ENCODE data around the gene MAP3K2.

DNA sequence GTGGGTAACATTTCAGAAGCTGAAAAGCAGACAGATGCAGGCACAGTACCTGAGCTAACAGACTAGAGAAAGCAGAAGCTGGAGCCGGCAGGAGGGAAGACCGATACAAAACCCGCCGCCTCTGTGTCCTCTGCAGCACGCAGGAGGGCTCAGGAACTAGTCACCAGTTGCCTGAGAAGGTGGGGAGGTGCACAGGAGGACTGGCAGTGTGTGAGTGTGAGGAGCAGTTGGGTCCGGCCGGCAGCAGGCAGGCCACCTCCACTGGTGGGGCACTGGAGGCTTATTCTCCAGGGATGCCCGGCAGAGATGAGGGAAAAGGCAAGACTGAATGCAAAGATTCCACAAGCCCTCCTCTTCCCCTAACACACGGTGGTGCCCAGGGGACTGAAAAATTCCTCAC lies 112.0 kb downstream of the MAP3K2 start:
- TF ChIP-seq, protein P1, sequence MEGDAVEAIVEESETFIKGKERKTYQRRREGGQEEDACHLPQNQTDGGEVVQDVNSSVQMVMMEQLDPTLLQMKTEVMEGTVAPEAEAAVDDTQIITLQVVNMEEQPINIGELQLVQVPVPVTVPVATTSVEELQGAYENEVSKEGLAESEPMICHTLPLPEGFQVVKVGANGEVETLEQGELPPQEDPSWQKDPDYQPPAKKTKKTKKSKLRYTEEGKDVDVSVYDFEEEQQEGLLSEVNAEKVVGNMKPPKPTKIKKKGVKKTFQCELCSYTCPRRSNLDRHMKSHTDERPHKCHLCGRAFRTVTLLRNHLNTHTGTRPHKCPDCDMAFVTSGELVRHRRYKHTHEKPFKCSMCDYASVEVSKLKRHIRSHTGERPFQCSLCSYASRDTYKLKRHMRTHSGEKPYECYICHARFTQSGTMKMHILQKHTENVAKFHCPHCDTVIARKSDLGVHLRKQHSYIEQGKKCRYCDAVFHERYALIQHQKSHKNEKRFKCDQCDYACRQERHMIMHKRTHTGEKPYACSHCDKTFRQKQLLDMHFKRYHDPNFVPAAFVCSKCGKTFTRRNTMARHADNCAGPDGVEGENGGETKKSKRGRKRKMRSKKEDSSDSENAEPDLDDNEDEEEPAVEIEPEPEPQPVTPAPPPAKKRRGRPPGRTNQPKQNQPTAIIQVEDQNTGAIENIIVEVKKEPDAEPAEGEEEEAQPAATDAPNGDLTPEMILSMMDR (conservative IDR thresholded peaks at IDR 0.05; ENCODE audit: low read depth, low read length) = no peak
- TF ChIP-seq EZH2 (IDR thresholded peaks at IDR 0.05; ENCODE audit: low read length, unreplicated experiment) (no peak), EZH2phosphoT487 (IDR thresholded peaks at IDR 0.05; ENCODE audit: borderline replicate concordance, low read length) (no peak)

Measured in PC-3 (cell line).